Measurements from ENCODE around the gene FAM228B.

The FAM228B gene

GRCh38 chr2:24203029-24203786 lies 79.9 kb downstream of the FAM228B start:
- TF ChIP-seq YY1 (IDR thresholded peaks at IDR 0.05; ENCODE audit: low read depth) (no peak), CEBPB (IDR thresholded peaks at IDR 0.05) (no peak), TAF1 (IDR thresholded peaks at IDR 0.05; ENCODE audit: low read depth) (no peak), NFIC (IDR thresholded peaks at IDR 0.05) (no peak), ZBTB7A (IDR thresholded peaks at IDR 0.05; ENCODE audit: low read depth) (no peak), RAD21 (IDR thresholded peaks at IDR 0.05; ENCODE audit: low read depth) (no peak), EGR1 (IDR thresholded peaks at IDR 0.05) (no peak), CREB1 (IDR thresholded peaks at IDR 0.05; ENCODE audit: low read depth) (no peak), TEAD4 (IDR thresholded peaks at IDR 0.05) (no peak), REST (IDR thresholded peaks at IDR 0.05; ENCODE audit: low read depth) (no peak), EP300 (IDR thresholded peaks at IDR 0.05; ENCODE audit: borderline replicate concordance) (no peak), TCF12 (IDR thresholded peaks at IDR 0.05; ENCODE audit: low read depth) (no peak), MAX (IDR thresholded peaks at IDR 0.05) (no peak), FOXM1 (IDR thresholded peaks at IDR 0.05; ENCODE audit: borderline replicate concordance, low read depth) (no peak), USF1 (IDR thresholded peaks at IDR 0.05) (no peak)

- TF ChIP-seq TAF1 (IDR thresholded peaks at IDR 0.05; ENCODE audit: low read depth) = no peak
- TF ChIP-seq CEBPB (IDR thresholded peaks at IDR 0.05) = no peak
- no peak for TF ChIP-seq ZBTB7A (IDR thresholded peaks at IDR 0.05; ENCODE audit: low read depth)
- no peak for TF ChIP-seq TEAD4 (IDR thresholded peaks at IDR 0.05)
- no peak for TF ChIP-seq MAX (IDR thresholded peaks at IDR 0.05)
Measured at GRCh38 chr2:24203787-24204150, 80.5 kb downstream of the FAM228B start.

- TF ChIP-seq FOXM1 (IDR thresholded peaks at IDR 0.05; ENCODE audit: borderline replicate concordance, low read depth) = no peak
- no peak for TF ChIP-seq TEAD4 (IDR thresholded peaks at IDR 0.05)
- TF ChIP-seq YY1 (IDR thresholded peaks at IDR 0.05; ENCODE audit: low read depth) = no peak
- TF ChIP-seq RAD21 (IDR thresholded peaks at IDR 0.05; ENCODE audit: low read depth) = no peak
- TF ChIP-seq REST (IDR thresholded peaks at IDR 0.05; ENCODE audit: low read depth) = no peak
- TF ChIP-seq EGR1 (IDR thresholded peaks at IDR 0.05) = no peak
- no peak for TF ChIP-seq TCF12 (IDR thresholded peaks at IDR 0.05; ENCODE audit: low read depth)
- no peak for TF ChIP-seq EP300 (IDR thresholded peaks at IDR 0.05; ENCODE audit: borderline replicate concordance)
- TF ChIP-seq ZBTB7A (IDR thresholded peaks at IDR 0.05; ENCODE audit: low read depth) = no peak
- no peak for TF ChIP-seq CREB1 (IDR thresholded peaks at IDR 0.05; ENCODE audit: low read depth)
- no peak for TF ChIP-seq TAF1 (IDR thresholded peaks at IDR 0.05; ENCODE audit: low read depth)
- no peak for TF ChIP-seq NFIC (IDR thresholded peaks at IDR 0.05)
- TF ChIP-seq MAX (IDR thresholded peaks at IDR 0.05) = no peak
- no peak for TF ChIP-seq CEBPB (IDR thresholded peaks at IDR 0.05)
- no peak for TF ChIP-seq USF1 (IDR thresholded peaks at IDR 0.05)
Measured at GRCh38 chr2:24204505-24204904, 81.2 kb downstream of the FAM228B start.

GRCh38 chr2:24205131-24205530 lies 81.9 kb downstream of the FAM228B start:
- no peak for TF ChIP-seq CREB1 (IDR thresholded peaks at IDR 0.05; ENCODE audit: low read depth)
- no peak for TF ChIP-seq NFIC (IDR thresholded peaks at IDR 0.05)
- no peak for TF ChIP-seq EGR1 (IDR thresholded peaks at IDR 0.05)
- no peak for TF ChIP-seq YY1 (IDR thresholded peaks at IDR 0.05; ENCODE audit: low read depth)
- no peak for TF ChIP-seq CEBPB (IDR thresholded peaks at IDR 0.05)
- TF ChIP-seq EP300 (IDR thresholded peaks at IDR 0.05; ENCODE audit: borderline replicate concordance) = no peak
- TF ChIP-seq TEAD4 (IDR thresholded peaks at IDR 0.05) = no peak
- TF ChIP-seq REST (IDR thresholded peaks at IDR 0.05; ENCODE audit: low read depth) = no peak
- TF ChIP-seq FOXM1 (IDR thresholded peaks at IDR 0.05; ENCODE audit: borderline replicate concordance, low read depth) = no peak
- no peak for TF ChIP-seq ZBTB7A (IDR thresholded peaks at IDR 0.05; ENCODE audit: low read depth)
- no peak for TF ChIP-seq TAF1 (IDR thresholded peaks at IDR 0.05; ENCODE audit: low read depth)
